ENCODE results near the gene ZBTB4.
"Not testable (repeated sequence)": the region's sequence is repeated elsewhere in the genome, so short reads cannot be mapped to it uniquely, and the experiment has no call there.

Gene ZBTB4

DNA sequence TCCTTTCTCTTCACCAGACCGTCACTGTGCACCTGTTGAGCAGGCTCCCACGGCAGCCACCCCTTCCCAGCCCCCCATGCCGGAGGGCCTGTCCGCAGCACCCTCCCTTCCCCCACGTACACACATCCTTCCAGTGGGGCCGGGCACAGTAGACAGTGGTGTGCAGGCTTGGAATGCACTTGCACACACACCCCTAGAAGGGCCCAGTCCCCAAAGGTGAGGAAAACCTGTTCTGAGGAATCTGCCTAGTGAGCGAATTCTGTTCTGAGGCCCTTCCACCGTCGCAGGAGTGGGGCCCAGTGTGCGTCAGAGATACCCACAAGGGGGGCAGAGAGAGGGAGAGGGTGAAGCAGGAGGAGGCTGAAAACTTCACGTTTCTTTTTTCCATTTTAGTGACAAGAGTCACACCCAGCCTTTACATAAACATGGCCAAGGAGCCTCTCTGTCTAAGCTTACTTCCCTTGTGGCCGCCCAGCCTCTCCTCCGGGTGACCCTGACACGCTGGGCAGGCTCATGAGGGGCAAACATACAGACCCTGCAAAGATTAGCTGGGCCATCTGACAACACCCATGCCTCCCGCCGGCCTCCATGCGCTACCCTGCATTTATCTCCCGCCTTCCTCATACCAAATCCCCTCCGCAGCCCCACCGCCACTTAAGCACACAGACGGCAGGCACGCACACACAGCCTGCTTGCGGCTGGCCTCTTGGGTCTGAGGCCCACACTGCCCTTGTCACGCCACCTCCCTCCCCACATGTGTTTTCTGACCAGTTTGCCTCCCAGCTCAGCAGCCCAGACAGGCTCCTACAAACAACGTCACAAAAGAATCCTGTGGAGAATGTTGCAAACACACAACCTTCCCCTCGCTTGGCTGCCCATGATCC is 1.8 kb downstream of the ZBTB4 start:
- H3K4me3 ChIP-seq (ENCODE audit: low read depth, low read length), result peak overlapping the region; percentile 80
- peak; percentile 46 for DNase-seq (ENCODE audit: low read depth)
- in situ Hi-C loops (cut with HindIII; ENCODE audit: low sequenced_read_pairs), result loop anchor here (5.0 kb wide), 3 partner anchors 45 to 90 kb away; no protein-coding TSS in a partner anchor
- TF ChIP-seq, protein P1, sequence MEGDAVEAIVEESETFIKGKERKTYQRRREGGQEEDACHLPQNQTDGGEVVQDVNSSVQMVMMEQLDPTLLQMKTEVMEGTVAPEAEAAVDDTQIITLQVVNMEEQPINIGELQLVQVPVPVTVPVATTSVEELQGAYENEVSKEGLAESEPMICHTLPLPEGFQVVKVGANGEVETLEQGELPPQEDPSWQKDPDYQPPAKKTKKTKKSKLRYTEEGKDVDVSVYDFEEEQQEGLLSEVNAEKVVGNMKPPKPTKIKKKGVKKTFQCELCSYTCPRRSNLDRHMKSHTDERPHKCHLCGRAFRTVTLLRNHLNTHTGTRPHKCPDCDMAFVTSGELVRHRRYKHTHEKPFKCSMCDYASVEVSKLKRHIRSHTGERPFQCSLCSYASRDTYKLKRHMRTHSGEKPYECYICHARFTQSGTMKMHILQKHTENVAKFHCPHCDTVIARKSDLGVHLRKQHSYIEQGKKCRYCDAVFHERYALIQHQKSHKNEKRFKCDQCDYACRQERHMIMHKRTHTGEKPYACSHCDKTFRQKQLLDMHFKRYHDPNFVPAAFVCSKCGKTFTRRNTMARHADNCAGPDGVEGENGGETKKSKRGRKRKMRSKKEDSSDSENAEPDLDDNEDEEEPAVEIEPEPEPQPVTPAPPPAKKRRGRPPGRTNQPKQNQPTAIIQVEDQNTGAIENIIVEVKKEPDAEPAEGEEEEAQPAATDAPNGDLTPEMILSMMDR (IDR thresholded peaks at IDR 0.05; ENCODE audit: low read depth, low read length, missing control alignments), result no peak

DNA sequence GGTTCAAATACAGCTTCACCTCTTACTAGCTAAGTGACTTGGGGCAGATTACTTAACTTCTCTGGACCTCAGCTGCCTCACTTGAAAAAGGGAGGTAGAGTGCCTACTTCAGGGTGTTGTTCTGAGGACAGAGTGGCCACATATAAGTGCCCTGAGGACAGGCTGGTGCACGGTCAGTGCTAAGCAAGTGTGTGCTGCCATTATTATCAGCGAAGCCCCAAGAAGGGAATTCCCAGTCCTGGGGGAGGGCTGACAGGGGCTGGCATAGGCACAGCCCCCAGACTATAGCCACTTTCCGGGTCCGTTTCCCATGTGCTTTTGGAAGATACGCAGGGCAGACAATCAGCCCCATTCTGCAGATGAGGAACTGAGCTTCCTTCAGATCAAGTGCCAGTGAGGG is 2.5 kb downstream of the ZBTB4 start:
- DNase-seq (ENCODE audit: low read depth), result no peak
- TF ChIP-seq, protein P1 (IDR thresholded peaks at IDR 0.05; ENCODE audit: low read depth, low read length, missing control alignments), result no peak
- H3K4me3 ChIP-seq (ENCODE audit: low read depth, low read length), result no peak overlapping the region
- in situ Hi-C loops (cut with HindIII; ENCODE audit: low sequenced_read_pairs), result loop anchor here (5.0 kb wide), 3 partner anchors 45 to 90 kb away; no protein-coding TSS in a partner anchor

DNA sequence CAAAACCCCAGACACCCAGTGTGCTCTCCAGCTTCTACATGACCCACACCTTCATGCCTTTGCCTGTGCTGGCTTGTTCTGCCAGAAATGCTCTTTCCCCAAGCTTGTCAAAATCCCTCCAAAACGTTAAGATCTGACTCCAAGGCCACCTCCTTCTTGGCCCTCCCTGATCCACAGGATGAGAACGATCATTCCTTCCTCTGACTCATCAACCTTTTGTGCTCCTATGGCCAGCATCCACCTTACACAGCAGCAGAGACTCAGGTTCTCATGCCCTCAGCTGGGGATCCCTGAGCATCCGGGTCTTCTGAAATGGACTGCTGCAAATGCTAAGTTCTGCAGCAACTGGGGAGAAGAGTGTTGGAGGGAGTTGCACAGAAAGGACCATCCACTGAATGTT is 2.9 kb downstream of the ZBTB4 start:
- TF ChIP-seq, protein P1 (IDR thresholded peaks at IDR 0.05; ENCODE audit: low read depth, low read length, missing control alignments), result no peak
- no peak overlapping the region for H3K4me3 ChIP-seq (ENCODE audit: low read depth, low read length)
- DNase-seq (ENCODE audit: low read depth), result peak; percentile 42
- in situ Hi-C loops (cut with HindIII; ENCODE audit: low sequenced_read_pairs), result loop anchor here (5.0 kb wide), 3 partner anchors 44 to 89 kb away; no protein-coding TSS in a partner anchor

DNA sequence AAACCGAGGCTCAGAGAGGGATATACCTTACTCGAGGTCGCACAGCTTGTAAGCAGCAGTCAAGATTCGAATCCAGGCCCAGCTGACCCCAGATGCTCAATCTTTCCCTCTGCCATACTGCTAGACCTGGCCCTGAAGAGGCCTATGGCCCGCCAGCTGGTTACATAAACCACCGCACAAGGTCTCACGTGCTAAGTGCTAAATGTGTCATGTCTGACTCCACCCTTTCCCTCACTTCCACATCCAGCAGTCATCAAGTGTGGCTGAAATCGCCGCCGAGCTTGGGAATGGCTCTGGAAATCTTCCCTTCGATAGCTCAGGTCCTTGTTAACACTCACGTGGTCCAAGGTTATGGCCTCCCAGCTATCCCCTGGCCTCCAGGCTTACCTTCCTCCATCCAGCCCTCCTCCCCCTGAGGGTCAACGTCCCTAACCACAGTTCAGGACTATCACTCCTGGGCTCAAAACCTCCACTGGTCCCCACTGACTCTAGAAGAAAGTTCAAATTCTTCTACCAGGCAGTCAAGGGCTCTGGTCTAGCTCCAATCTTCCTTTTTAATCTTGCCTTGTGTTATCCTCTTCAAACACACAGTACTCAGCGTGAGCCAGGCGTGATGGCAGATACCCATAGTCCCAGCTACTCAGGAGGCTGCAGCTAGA is 3.5 kb downstream of the ZBTB4 start:
- H3K4me3 ChIP-seq (ENCODE audit: low read depth, low read length), result no peak overlapping the region
- no peak for DNase-seq (ENCODE audit: low read depth)
- TF ChIP-seq, protein P1 (IDR thresholded peaks at IDR 0.05; ENCODE audit: low read depth, low read length, missing control alignments), result no peak
- in situ Hi-C loops (cut with HindIII; ENCODE audit: low sequenced_read_pairs), result loop anchor here (5.0 kb wide), 3 partner anchors 44 to 89 kb away; no protein-coding TSS in a partner anchor

DNA sequence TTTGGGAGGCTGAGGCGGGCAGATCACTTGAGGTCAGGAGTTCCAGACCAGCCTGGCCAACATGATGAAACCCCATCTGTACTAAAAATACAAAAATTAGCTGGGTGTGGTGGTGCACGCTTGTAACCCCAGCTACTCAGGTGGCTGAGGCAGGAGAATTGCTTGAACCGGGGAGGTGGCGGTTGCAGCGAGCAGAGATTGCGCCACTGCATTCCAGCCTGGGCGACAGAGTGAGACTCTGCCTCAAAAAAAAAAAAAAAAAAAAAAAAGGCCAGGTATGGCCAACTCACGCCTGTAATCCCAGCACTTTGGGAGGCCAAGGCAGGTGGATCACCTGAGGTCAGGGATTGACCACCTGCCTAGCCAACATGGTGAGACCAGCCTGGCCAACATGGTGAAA is 4.7 kb downstream of the ZBTB4 start:
- not testable (repeated sequence) for H3K4me3 ChIP-seq (ENCODE audit: low read depth, low read length); DNase-seq (ENCODE audit: low read depth)
- in situ Hi-C loops (cut with HindIII; ENCODE audit: low sequenced_read_pairs), result loop anchor here (5.0 kb wide), 3 partner anchors 42 to 87 kb away; no protein-coding TSS in a partner anchor

DNA sequence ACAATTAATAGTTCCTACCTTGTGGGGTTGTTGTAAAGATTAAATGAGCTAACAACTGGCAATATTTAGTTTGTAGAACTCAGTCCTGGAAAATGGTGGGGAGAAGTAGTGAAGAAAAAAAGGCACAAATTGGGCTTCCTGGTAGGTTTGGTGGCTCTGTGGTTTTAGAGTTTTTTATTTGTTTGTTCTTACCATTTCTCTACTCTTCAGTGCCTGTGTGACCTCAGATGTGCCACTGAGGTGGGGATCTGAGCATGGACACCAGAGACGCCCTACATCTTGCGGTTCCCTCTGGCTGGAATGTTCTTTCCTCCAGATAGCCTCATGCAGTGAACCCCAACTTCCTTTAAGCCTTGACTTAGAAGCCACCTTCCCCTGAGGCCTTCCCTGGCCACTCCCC is 7.7 kb downstream of the ZBTB4 start:
- no peak for DNase-seq (ENCODE audit: low read depth)
- H3K4me3 ChIP-seq (ENCODE audit: low read depth, low read length), result no peak overlapping the region
- TF ChIP-seq, protein P1 (IDR thresholded peaks at IDR 0.05; ENCODE audit: low read depth, low read length, missing control alignments), result no peak
- in situ Hi-C loops (cut with HindIII; ENCODE audit: low sequenced_read_pairs), result no loop called here

DNA sequence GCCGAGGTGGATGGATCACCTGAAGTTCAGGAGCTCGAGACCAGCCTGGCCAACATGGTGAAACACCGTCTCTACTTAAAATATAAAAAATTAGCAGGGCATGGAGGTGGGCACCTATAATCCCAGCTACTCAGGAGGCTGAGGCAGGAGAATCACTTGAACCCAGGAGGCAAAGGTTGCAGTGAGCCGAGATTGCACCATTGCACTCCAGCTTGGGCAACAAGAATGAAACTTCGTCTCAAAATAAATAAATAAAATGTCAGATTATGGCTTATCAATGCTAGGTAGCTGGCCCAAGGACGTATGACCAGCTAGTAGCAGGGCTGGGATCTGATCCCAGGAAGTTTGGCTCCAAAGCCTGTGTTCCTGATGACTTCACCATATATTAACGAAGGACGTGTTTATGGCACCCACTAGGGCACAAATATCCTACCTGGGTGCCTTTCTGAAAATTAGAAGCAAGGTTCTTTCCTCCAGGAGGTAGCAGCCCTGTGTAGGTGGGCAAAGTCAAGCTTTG is 8.9 kb downstream of the ZBTB4 start:
- in situ Hi-C loops (cut with HindIII; ENCODE audit: low sequenced_read_pairs); DNase-seq (ENCODE audit: low read depth); H3K4me3 ChIP-seq (ENCODE audit: low read depth, low read length): not testable (repeated sequence)

DNA sequence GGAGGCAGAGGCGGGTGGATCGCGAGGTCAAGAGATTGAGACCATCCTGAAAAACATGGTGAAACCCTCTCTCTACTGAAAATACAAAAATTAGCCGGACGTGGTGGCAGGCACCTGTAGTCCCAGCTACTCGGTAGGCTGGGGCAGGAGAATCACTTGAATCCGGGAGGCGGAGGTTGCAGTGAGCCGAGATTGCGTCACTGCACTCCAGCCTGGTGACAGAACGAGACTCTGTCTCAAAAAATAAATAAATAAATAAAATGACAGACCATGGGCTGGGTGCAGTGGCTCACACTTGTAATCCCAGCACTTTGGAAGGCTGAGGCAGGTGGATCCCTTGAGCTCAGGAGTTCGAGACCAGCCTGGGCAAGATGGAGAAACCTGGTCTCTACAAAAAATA is 9.6 kb downstream of the ZBTB4 start:
- H3K4me3 ChIP-seq (ENCODE audit: low read depth, low read length); in situ Hi-C loops (cut with HindIII; ENCODE audit: low sequenced_read_pairs); DNase-seq (ENCODE audit: low read depth): not testable (repeated sequence)

Measured in astrocyte of the cerebellum (primary cell).